K562 (cell line): ENCODE results near the gene COL9A3. TPM values are rescaled to one million over a fixed set of nuclear protein-coding genes. Genes with fewer than 3 reads are reported as not detected.

Source experiments
- AFF4 ChIP-seq: sonication (generic); formaldehyde crosslinking; IDR thresholded peaks from 2 replicates; pipeline ENCODE4 v1.8.0; 2023; ENCODE audit warnings: mild to moderate bottlenecking, missing genetic modification reagents
- ATF7 ChIP-seq: fragments of 450-650 bp; IDR thresholded peaks from 2 replicates; pipeline ENCODE4 v1.7.1; 2014; ENCODE audit warnings: mild to moderate bottlenecking, moderate library complexity
- BCLAF1 ChIP-seq, 2 experiments: fragments of 450-650 bp in 1 of 2; IDR thresholded peaks; 2 replicates each; pipeline ENCODE4 v1.6.1; 2011 to 2017; ENCODE audit warnings: low read depth in 2 of 2, antibody characterized with exemption in 1 of 2, borderline replicate concordance in 1 of 2, low read length in 1 of 2, mild to moderate bottlenecking in 1 of 2, mixed read lengths in 1 of 2; ENCODE audit not compliant: control insufficient read depth in 1 of 2
- CLOCK ChIP-seq: fragments of 250-450 bp; sonication (Bioruptor Pico); IDR thresholded peaks from 2 replicates; pipeline ENCODE4 v1.4.0; 2020; ENCODE audit warnings: mild to moderate bottlenecking, moderate library complexity, borderline replicate concordance
- GATA2 ChIP-seq: sonication (generic); formaldehyde crosslinking; IDR thresholded peaks from 2 replicates; pipeline ENCODE4 v1.4.0; 2020; ENCODE audit warnings: mild to moderate bottlenecking, missing genetic modification reagents
- MED1 ChIP-seq: sonication (generic); formaldehyde crosslinking; IDR thresholded peaks from 2 replicates; pipeline ENCODE4 v1.8.1; 2023; ENCODE audit warnings: missing genetic modification reagents, borderline replicate concordance
- PPARD ChIP-seq: fragments of 250-450 bp; sonication (Bioruptor Pico); IDR thresholded peaks from 2 replicates; pipeline ENCODE4 v1.8.0; 2022; ENCODE audit warnings: inconsistent platforms, mild to moderate bottlenecking, moderate library complexity
- SFPQ ChIP-seq: fragments of 200-400 bp; formaldehyde crosslinking; IDR thresholded peaks from 2 replicates; pipeline ENCODE4 v1.6.1; 2017; ENCODE audit warnings: mild to moderate bottlenecking, low read depth, low read length, moderate library complexity
- TBL1XR1 ChIP-seq, 2 experiments: IDR thresholded peaks; 2 replicates each; pipeline ENCODE4 v1.6.1; 2012; ENCODE audit warnings: improper control_type of control experiment in 2 of 2, low read length in 2 of 2, mild to moderate bottlenecking in 1 of 2
- TFAP4 ChIP-seq: sonication (generic); formaldehyde crosslinking; IDR thresholded peaks from 2 replicates; pipeline ENCODE4 v1.8.0; 2022; ENCODE audit warnings: missing genetic modification reagents, mild to moderate bottlenecking, moderate library complexity, borderline replicate concordance
- ZNF217 ChIP-seq: sonication (generic); formaldehyde crosslinking; IDR thresholded peaks from 2 replicates; pipeline ENCODE4 v1.8.0; 2022; ENCODE audit warnings: mild to moderate bottlenecking, missing genetic modification reagents
- ZNF354B ChIP-seq: fragments of 250-450 bp; sonication (Bioruptor Pico); IDR thresholded peaks from 2 replicates; pipeline ENCODE4 v1.4.0; 2020
- ZNF384 ChIP-seq: IDR thresholded peaks from 2 replicates; pipeline ENCODE4 v1.6.1; 2012; ENCODE audit warnings: low read depth, low read length, improper control_type of control experiment
- polyA plus RNA-seq, 8 experiments: library from polyadenylated mRNA; depleted of rRNA in 4 of 8; stranded (reverse) in 5 of 8; unstranded in 3 of 8; fragments of >200 nt; fragmentation: Nextera tagmentation in 2 of 8; fragmentation: Illumina TruSeq in 1 of 8; extraction: Ambion mirVana in 2 of 8; extraction: Trizol in 1 of 8; gene quantifications; 2 replicates each; pipeline versions ENCODE4 v1.2.1 to v1.2.3, GENCODE V29; 2011 to 2014; ENCODE audit warnings: inconsistent platforms in 1 of 8, missing spikeins in 1 of 8
- total RNA-seq, 7 experiments: library from RNA; depleted of rRNA in 6 of 7; stranded (reverse); fragments of >200 nt in 6 of 7; fragmentation: Illumina TruSeq in 2 of 7; extraction: Trizol in 2 of 7; gene quantifications; 2 replicates each; pipeline versions ENCODE4 v1.2.1 to v1.2.3, GENCODE V29; 2011 to 2021; ENCODE audit warnings: low replicate concordance in 1 of 7

Gene COL9A3
- total and polyA plus RNA-seq, 9 of the 15 experiments (the other 6 are each of a cell fraction or from before 2014, with no cell fraction given): 0.14 to 3.6 (median 0.88) TPM; not detected in 1

- no peak for TF ChIP-seq PPARD (CRISPR knock-in tag)
- no peak for TF ChIP-seq BCLAF1 (IDR thresholded peaks at IDR 0.05; ENCODE audit: borderline replicate concordance in 1 of 2, control insufficient read depth in 1 of 2, low read depth in 2 of 2, low read length in 1 of 2)
- no peak for TF ChIP-seq ZNF217 (CRISPR knock-in tag)
- no peak; the same call in 1 of the 2 replicates for TF ChIP-seq ATF7
- TF ChIP-seq MED1: no peak
- no peak for TF ChIP-seq SFPQ
- peak; percentile 56 for TF ChIP-seq ZNF384
- peak; percentile 37; the same call in 1 of the 2 replicates for TF ChIP-seq TFAP4
- TF ChIP-seq CLOCK (CRISPR knock-in tag): no peak
- no peak; the same call in 1 of the 2 replicates for TF ChIP-seq GATA2 (CRISPR knock-in tag)
- peak; percentile 49 for TF ChIP-seq AFF4
- TF ChIP-seq TBL1XR1 (IDR thresholded peaks at IDR 0.05; ENCODE audit: low read length in 2 of 2): no peak
- TF ChIP-seq ZNF354B: no peak
Observed at GRCh38 chr20:62795023-62795761, 21.7 kb upstream of the COL9A3 start (continued).
